Stimulated activated CD8-positive, alpha-beta memory T cell treated with anti-CD3 and anti-CD28 coated beads, Interleukin-7, amount 100 ng/mL, for 24 hours (primary cell): ENCODE results near the gene RAB39B.
"Not testable (repeated sequence)": the region's sequence is repeated elsewhere in the genome, so short reads cannot be mapped to it uniquely, and the experiment has no call there.

Experiments
- DNase-seq: peaks from one replicate; pipeline ENCODE4 v3.0.0-alpha.2; 2020; ENCODE audit warnings: low read depth

Gene RAB39B, protein sequence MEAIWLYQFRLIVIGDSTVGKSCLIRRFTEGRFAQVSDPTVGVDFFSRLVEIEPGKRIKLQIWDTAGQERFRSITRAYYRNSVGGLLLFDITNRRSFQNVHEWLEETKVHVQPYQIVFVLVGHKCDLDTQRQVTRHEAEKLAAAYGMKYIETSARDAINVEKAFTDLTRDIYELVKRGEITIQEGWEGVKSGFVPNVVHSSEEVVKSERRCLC

DNA sequence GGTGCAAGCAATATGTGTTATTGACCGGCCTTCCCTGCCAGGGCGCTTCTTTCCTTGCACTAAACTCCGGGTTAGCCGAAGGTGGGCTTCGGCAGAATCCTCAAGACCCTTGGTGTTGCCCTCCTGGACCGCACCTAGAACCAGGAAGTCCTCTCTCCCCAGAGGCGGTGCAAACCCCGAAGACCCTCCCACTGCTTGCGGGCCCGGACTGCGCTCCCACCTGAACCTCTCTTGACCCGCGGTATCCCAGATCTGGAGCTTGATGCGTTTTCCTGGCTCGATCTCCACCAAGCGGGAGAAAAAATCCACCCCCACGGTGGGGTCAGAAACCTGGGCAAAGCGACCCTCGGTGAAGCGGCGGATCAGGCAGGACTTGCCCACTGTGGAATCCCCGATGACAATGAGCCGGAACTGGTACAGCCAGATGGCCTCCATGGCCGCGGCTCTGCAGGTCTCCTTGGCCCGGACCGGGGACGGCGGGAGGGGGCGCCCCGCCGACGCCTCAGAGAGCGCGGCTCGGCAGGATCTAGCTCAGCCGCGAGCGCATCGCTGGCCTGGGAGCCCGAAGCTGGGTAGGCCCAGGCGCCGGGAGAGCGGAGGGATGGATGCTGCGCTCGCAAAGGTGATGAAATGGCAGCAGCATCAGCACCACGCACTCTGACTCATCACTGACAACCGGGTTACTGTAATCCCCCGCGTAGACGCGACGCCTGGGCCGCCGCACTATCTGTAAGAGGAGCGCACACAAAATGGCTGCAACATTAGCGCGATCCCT lies at the start of gene RAB39B:
TSS of gene RAB39B (minus strand) at position 638 of the 775 bp plus-strand sequence. CDS start at position 435, 203 bp downstream.
- DNase-seq: peak; percentile 38

DNA sequence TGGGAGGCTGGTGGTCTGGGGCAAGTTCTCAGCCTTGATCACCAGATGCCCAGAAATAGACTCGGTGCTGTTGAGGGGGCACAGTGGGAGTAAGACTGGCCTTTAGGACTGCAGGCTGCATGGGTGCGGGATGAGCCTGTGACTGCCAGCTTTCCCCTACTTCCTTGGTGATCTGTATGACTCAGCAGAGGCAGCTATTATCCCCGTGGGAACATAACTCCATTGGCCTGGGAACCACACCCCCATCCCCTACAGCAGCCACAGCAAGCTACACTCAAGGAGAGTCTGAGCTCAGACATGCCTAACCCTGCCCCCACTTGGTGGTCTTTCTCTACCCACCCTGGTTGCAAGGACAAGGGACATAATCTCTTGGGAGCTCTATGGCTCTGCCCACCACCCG lies 49.5 kb upstream of the RAB39B start:
- DNase-seq: no peak

DNA sequence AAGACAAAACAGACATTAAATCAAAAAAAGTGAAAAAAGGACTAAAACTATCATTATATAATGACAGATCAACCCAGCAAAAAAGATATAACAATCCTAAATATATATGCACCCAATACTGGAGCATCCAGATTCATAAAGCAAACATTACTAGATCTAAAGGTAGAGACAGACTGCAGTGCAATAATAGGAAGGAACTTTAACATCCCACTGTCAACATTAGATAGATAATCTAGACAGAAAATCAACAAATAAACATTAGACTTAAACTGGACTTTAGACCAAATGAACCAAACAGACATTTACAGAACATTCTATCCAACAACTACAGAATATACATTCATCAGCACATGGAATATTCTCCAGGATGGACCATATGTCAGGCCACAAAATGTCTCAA lies 29.5 kb upstream of the RAB39B start:
- DNase-seq: no peak

DNA sequence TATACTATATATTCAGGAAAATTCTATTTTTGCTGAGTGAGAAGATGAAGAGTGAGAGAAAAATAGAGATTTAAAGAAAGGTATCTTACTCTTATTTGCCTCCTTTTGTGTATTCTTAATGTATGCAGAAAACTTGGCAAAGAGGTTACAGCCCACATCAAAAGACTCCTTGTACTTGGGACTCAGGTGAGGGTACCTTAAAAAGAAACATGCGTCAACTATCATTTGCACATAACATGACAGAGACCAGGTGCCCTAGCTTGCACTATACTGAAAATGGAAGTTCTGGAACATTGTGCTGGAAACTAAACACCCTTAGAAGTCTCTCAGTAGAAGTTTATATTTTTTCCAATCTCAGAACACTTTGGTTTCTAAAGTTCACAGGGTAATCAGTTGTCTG lies 15.6 kb upstream of the RAB39B start:
- DNase-seq: no peak

DNA sequence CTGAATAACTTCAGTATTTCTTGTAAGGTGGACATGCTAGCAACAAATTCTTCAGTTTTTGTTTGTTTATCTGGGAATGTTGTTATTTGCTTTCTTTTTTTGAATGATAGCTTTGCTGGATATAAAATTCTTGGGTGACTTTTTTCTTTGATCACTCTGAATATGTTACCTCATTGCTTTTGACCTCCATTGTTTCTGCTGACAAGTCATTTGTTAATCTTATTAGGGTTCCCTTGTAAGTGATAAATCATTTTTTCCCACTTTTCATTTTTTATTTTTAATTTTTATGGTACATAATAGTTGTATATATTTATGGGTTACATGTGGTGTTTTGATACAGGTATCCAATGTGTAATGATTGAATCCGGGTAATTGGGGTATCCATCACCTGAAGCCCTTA lies 6.7 kb upstream of the RAB39B start:
- no peak for DNase-seq

DNA sequence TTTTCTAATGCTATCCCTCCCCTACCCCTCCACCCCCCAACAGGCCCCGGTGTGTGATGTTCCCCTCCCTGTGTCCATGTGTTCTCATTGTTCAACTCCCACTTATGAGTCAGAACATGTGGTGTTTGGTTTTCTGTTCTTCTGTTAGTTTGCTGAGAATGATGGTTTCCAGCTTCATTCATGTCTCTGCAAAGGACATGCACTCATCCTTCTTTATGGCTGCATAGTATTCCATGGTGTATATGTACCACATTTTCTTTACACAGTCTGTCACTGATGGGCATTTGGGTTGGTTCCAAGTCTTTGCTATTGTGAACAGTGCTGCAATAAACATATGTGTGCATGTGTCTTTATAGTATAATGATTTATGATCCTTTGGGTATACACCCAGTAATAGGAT lies 3.7 kb upstream of the RAB39B start:
- DNase-seq: not testable (repeated sequence)

DNA sequence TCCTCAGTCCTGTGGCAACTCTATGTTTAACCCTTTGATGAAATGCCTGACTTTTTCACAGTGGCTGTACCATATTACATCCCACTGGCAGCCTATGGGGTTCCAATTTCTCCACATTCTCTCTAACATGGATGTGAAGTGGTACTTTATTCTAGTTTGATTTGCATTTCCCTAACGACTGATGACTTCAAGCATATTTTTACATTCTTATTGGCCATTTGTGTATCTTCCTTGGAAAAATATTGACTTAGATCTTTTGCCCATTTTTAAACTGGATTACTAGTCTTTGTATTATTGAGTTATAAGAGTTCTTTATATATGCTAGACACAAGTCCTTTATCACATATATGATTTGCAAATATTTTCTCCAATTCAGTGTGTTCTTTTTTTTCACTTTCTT lies 2.1 kb upstream of the RAB39B start:
- DNase-seq: no peak

DNA sequence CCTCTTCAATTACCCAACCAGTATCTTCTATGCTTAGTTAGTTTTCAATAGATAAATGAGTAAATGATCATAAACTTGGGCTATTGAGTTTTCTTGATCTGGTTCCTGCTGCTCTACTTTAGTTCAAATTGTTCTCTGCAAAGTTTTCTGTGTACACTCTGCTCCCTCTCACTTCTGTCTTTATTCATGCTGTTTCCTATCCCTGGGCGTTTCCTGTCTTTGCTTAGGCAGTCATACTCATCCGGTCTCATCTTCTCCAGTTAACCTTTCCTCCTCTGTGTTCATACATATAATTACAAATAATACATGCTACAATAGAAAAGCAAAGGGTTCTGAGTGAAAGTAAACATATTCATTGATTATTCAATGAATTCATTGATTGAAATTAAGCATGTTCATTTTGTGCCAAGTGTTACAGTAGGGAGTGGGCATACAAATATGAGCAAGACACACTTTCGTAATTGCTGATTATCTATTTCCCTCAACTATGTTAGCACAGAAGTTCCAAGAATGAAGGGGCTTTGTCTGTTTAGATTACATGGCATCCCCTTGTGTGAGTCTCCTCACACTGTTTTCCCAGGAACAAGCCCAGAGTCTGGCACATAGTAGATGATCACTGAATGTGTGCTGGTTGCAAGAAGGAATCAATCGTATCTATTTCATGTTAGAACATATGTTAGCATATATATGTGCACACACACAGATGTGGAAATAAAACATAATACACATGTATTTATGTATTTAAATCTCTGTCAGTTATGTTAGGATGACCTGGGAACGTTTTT lies 1.1 kb downstream of the RAB39B start:
- DNase-seq: no peak

DNA sequence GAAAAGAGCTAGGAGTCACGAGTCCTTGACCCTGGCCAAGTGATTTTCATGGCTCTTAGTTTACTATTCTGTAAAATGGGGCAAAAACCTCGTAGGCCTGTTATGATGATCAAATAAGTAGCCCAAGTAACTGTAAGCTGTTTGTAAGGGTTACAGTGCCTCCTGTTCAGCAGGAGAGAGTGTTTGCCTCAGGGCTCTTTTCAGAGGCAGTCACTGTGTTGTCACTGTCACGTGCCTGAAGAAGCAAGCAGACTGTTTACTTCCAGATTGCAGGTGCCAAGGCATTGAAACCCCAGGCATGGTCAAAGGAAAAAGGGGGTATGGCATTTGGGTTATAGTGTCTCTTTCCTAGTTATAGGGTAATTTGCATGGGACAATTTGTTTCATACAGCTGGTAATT lies 4.5 kb downstream of the RAB39B start:
- DNase-seq: no peak

DNA sequence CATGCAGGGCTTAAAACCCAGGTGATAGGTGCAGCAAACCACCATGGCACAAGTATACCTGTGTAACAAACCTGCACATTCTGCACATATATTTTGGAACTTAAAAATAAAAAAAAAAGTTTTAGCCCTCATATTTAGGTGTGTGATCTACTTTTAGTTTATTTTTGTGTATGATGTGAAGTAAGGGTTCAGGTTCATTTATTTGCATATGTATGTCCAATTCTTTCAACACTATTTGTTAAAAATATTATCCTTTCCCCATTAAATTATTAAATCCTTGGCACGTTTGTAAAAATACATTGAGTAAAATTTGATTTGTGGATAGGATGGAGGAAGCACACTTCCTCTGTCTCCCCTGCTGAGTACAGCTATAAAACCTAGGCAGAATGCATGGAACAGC lies 12.9 kb downstream of the RAB39B start:
- DNase-seq: no peak

DNA sequence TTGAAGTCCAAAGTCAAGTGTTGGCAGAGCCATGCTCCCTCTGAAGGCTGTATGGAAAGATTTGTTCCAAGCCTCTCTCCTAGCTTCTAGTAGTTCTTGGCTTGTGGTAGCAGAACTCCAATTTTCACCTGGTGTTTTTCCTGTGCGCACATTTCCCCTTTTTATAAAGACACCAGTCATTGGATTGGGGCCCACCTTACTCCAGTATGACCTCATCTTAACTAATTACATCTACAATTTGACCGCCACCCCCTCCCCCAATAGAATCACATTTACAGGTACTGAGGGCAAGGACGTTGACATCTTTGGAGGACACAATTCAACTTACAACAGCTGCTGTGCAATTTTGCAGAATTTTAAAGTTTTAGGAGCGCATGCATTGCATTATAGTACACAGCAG lies 16.8 kb downstream of the RAB39B start:
- DNase-seq: no peak

DNA sequence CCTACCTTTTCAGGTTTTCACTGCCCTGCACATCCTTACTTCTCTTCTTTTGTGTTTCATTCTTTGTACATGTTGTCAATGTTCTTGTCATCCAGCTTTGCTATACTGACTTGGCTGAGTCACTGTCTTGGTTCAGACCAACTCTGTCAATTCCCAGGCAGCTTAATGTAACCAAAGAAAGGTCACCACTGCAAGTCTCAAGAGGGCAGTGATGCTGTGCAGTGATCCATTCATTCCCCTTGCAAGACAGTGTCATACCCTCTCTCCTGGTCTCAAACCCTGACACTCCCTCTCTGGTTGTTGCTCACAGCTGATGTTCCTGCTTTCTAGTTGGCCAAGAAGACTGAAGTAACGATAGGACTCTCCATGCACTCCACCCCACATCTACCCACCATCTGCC lies 17.5 kb downstream of the RAB39B start:
- DNase-seq: no peak

DNA sequence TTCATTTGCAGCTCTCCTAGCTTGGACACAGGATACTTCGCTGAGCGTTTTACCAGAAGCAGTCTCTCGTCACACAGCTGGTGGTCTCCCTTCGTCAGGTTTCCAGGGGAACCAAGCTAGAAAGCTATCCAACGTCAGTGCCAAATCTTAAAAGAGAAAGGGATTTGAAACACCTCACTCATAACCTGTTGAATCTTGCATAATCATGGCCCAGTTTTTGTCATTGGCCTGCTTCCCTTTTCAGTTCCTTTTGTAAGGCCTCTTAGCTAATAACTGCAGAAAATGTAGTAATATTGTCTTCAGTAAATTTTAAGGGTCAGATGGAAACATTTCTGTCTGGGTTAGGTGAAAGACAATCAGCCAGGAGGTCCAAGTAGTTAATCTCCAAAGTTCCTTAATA lies 22.0 kb downstream of the RAB39B start:
- DNase-seq: no peak

DNA sequence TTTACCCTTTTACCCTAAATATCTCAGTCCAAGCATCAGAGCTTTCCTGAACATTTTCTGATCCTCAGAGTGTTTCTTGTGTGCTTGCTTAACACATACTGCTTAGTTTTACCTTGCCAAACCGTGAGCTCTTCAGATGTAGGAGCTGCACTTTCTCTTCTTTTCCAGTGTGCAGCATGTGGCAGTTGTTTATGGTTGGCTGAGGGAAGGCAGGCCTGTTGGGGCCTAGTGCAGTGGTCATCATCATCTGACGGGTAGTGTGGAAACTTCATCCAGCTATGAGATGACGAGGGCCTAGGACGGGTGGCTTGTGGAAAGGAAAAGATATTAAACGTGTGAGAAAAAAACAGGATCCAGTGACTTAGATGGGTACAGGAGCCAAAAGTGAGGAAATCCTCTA lies 26.6 kb downstream of the RAB39B start:
- DNase-seq: no peak

DNA sequence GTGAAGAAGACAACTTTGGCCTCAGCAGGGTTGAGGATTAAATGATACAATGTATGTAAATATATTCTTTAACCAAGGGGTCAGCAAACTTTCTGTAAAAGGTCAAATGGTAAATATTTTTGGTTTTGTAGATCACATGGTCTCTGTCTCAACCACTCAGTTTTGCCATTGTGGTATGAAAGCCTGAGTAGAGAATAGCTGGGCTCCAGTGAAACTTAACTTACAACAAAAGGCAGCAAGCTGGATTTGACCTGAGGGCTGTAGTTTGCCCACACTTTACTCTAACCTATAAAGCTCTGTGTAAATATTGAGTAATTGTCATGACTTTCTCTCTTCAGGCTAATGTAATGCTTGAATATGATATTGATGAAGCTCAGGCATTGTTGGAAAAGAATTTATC lies 28.4 kb downstream of the RAB39B start:
- no peak for DNase-seq

DNA sequence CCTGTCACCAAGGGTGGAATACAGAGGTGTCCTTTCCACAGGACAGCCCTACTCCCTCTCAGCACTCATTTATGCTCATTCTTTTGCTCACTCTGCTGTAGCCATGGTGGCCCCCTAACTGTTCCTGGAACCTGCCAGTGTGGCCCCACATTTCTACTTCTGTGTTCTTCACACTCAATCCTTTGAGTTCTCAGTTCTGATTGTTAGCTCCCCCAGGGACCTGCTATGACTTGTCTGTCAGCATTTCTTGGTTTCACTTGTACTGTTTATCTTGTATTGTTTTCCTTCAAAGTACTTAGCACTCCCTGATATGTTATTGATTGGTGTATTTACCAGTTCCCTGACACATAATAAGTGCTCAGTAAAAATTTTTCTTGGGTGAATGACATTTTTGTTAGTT lies 33.1 kb downstream of the RAB39B start:
- no peak for DNase-seq

DNA sequence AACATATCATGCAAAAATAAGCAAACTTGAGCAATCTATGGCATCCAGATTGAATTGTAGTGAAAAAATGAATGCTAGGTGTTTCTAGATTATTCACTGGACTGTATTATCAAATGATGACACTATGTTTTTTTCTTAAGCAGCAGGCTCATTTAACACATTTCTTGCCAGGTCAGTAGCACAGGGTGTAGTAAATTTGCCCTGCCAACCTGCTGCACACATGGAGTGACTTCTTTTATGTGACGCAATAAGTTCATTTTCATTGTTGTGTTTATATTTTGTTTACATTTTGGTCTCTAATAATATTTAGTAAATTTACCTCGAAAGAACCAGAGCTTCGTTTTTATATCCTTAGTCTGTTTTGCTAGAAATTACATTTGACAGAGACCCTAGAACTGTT lies 38.5 kb downstream of the RAB39B start:
- no peak for DNase-seq

DNA sequence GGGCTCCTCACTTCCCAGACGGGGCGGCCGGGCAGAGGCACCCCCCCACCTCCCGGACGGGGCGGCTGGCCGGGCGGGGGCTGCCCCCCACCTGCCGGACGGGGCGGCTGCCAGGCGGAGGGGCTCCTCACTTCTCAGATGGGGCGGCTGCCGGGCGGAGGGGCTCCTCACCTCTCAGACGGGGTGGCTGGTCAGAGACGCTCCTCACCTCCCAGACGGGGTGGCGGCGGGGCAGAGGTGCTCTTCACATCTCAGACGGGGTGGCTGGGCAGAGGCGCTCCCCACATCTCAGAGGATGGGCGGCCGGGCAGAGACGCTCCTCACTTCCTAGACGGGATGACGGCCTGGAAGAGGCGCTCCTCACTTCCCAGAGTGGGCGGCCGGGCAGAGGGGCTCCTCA lies 40.5 kb downstream of the RAB39B start:
- DNase-seq: not testable (repeated sequence)

DNA sequence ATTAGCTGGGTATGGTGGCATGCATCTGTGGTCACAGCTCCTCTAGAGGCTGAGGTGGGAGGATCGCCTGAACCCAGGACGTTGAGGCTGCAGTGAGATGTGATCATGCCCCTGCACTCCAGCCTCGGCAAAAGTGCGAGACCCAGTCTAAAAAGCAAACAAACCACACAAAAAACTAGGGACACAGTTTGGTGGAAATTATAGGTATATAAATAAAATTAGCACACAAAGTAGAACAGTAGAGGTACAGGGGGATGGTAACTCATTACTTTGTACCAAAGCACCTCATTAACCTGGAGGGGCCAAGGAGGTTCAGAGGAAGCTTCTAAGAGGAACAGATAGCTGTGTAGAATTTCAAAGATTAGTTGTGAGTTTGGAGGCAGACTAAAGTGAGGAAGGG lies 42.9 kb downstream of the RAB39B start:
- DNase-seq: no peak

DNA sequence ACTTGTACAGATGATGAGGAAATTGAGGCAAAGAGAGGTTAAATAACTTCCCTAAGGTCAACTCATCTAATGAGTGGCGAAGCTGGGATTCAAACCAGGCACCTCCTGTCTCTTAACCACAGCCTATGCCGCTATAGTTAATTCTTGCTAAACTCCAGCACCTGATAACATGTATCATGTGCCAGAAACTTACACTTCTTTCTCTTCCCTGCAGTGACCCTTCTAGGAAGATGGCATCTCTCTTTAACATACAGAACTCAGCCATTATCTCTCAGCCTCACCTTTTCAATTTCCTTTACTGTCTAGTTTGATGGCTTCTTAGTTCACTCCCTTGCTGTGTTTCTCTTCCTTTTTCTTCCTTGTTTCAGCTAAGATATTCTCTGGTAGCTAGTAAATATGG lies 45.5 kb downstream of the RAB39B start:
- no peak for DNase-seq

DNA sequence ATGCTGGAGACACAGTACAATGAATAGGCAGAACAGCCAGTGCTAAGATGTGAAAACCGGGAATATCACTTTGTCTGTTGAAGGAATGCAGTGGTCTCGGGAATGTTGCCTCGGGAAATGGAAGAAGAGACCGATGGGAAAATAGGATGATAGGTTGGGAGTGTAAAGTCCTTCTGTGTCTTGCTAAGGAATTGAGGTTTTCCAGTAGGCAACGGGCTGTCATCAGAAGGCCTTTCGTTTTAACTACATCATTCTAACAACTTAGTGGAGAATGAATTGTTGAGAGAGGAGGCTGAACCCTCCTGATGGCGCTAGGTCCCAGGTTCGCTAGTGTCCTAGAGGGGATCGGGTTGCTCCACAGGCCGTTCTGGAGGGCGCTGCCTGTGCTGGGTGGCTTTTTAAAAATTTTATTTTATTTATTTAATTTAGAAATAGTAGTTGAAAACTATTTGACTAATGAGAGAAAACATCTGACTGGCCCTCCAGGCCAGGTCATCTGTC lies 47.3 kb downstream of the RAB39B start:
- no peak for DNase-seq

DNA sequence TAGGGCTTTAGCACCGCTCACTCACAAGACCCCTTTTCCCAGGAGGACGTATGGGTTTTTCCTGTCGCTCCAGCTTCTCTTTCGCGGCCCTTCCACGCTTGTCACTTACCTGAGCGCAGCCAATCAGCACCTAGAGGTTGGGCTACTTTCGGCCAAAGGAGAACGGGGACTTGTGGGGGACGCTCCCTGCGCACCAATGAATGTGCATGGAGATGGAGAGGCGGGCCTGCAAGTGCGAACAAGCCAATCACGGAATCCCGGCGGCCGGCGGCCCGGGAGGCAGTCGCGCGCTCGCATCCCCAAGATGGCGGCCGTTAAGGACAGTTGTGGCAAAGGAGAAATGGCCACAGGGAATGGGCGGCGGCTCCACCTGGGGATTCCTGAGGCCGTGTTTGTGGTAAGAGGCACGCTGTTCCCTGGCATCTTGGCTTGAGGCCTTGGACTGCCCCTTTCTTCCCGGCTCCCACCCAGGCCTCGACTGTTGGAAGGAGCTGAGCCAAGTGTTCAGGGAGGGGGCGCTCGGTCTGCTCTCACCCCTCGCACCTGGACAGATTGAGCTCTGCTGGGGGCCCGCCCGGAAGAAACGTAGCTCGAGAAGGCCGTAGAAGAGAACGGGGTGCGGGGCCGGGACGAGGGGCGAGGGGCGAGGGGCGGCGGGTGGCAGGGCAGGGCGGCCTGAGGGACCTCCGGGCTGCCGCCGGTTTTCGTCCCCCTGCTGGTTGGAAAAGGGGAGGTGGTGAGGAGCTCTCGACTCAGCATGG lies 47.9 kb downstream of the RAB39B start, which contains the start of gene VBP1:
TSS of gene VBP1 (plus strand) at position 282 of the 761 bp plus-strand sequence. CDS start at position 305, 23 bp downstream.
- DNase-seq: peak; percentile 56
